ENCODE data around the gene SEMA3F. TPM values are rescaled to one million over a fixed set of nuclear protein-coding genes. Genes with fewer than 3 reads are reported as not detected.

Gene SEMA3F
- total RNA-seq, 2 experiments from 2014 or later = 0.34 to 0.43 TPM

DNA sequence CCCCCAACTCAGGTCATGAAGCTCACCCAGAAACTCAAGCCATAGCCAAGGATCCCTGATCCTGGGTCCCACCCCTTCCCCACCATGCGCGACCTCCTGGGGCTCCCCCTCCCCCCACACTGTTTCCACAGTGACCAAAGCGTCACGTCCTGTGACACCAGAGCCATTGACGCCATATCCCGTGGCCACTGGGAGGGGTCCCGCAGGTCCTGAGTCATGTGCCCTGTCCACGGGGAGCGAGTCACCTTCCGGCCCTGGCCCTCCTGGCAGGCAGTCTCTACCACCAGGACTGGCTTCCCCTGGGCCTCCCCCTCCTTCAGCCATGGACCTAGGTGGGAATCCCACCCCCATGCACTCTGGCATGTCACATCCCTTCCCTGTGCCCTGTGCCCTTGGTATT lies 15.6 kb downstream of the SEMA3F start:
- Mint-ChIP-seq H3K4me1 (ENCODE audit: low read depth) (peaks cover 1% of the 10 kb centered on the region), H3K27me3 (no peaks in the 10 kb centered on the region), H3K36me3 (ENCODE audit: low read depth) (no peaks in the 10 kb centered on the region), H3K4me3 (no peak overlapping the region), H3K27ac (no peak overlapping the region), H3K9me3 (no peaks in the 10 kb centered on the region)
- intact Hi-C loops (cut with micrococcal nuclease) = no loop called here
- ChIA-PET POLR2A (no interaction called here), CTCF (no interaction called here)
- no peak for TF ChIP-seq CTCF (IDR thresholded peaks at IDR 0.05)
- ATAC-seq = peak; percentile 13
- no peak for DNase-seq

GRCh38 chr3:50171540-50172301 lies 16.6 kb downstream of the SEMA3F start:
- Mint-ChIP-seq H3K4me1 (ENCODE audit: low read depth) (peaks cover 1% of the 10 kb centered on the region), H3K27me3 (no peaks in the 10 kb centered on the region), H3K27ac (no peak overlapping the region), H3K36me3 (ENCODE audit: low read depth) (no peaks in the 10 kb centered on the region), H3K4me3 (no peak overlapping the region), H3K9me3 (no peaks in the 10 kb centered on the region)
- ATAC-seq (no peak), DNase-seq (no peak)
- ChIA-PET POLR2A (interaction anchor here (1.7 kb wide), 1 partner anchor 14 kb away, joined by 5 read pairs; no protein-coding TSS in a partner anchor), CTCF (interaction anchor here (1.0 to 1.8 kb wide), 3 partner anchors 17 to 49 kb away, joined by 3 to 7 read pairs (median 5); no protein-coding TSS in a partner anchor)
- intact Hi-C loops (cut with micrococcal nuclease) = no loop called here
- no peak for TF ChIP-seq CTCF (IDR thresholded peaks at IDR 0.05)

DNA sequence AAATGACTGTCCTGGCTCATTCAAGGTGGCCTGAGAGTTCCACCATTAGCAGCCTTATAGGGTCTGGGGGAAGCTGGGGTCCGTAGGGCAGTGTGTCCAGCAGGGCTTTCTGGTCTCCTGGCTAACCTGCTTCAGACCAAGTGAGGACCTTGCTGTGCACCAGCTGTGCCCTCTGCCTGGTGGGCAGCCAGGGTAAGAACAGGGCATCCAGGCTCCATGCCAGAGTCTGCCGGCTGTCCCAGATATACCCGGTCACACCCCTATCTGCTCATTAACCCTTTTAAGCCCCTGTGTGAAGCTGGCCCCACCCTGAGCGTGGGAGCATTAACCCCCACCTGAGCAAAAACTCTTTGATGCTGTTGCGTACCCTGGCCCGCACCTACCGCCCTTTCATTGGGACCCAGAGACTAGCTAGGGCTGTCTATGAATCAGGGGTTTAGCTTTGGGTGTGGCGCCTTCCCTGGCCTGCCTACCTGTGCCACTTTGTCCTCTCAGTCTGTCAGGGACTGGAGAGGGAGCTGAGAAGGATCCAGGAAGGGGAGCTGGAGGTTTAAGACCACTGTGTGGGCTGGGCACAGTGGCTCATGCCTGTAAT lies 17.6 kb downstream of the SEMA3F start:
- DNase-seq (no peak), ATAC-seq (no peak)
- Mint-ChIP-seq H3K27me3 (no peaks in the 10 kb centered on the region), H3K4me3 (no peak overlapping the region), H3K4me1 (ENCODE audit: low read depth) (peaks cover 1% of the 10 kb centered on the region), H3K27ac (no peak overlapping the region), H3K36me3 (ENCODE audit: low read depth) (no peaks in the 10 kb centered on the region), H3K9me3 (no peaks in the 10 kb centered on the region)
- POLR2A ChIA-PET = interaction anchor here (0.9 to 1.7 kb wide), 3 partner anchors 15 to 32 kb away, joined by 3 to 5 read pairs (median 3); partner anchors contain the start of gene SLC38A3
- intact Hi-C loops (cut with micrococcal nuclease) = no loop called here
- no peak for TF ChIP-seq CTCF (IDR thresholded peaks at IDR 0.05)
- CTCF ChIA-PET = interaction anchor here (0.7 to 1.8 kb wide), 7 partner anchors 16 to 87 kb away, joined by 3 to 7 read pairs (median 3); no protein-coding TSS in a partner anchor

GRCh38 chr3:50173685-50174516 lies 18.8 kb downstream of the SEMA3F start:
- no peak for ATAC-seq
- intact Hi-C loops (cut with micrococcal nuclease) = no loop called here
- DNase-seq = peak; percentile 25
- H3K36me3 Mint-ChIP-seq (ENCODE audit: low read depth) = no peaks in the 10 kb centered on the region
- no peak for TF ChIP-seq CTCF (IDR thresholded peaks at IDR 0.05)
- no peaks in the 10 kb centered on the region for H3K27me3 Mint-ChIP-seq
- H3K4me1 Mint-ChIP-seq (ENCODE audit: low read depth) = peaks cover 1% of the 10 kb centered on the region
- H3K4me3 Mint-ChIP-seq = no peak overlapping the region
- ChIA-PET POLR2A (interaction anchor here (0.6 to 1.7 kb wide), 3 partner anchors 16 to 283 kb away, joined by 3 to 5 read pairs (median 3); no protein-coding TSS in a partner anchor), CTCF (interaction anchor here (1.0 to 1.8 kb wide), 3 partner anchors 43 to 52 kb away, joined by 3 to 7 read pairs (median 4); no protein-coding TSS in a partner anchor)
- no peak overlapping the region for H3K27ac Mint-ChIP-seq
- no peaks in the 10 kb centered on the region for H3K9me3 Mint-ChIP-seq

All from activated CD8-positive, alpha-beta T cell treated with anti-CD3 and anti-CD28 coated beads for 36 hours (primary cell).